ENCODE data around the gene KLHL12. TPM values are rescaled to one million over a fixed set of nuclear protein-coding genes. Genes with fewer than 3 reads are reported as not detected.

The KLHL12 gene
- total and polyA plus RNA-seq, 4 donors: 12.4 to 25.6 (median 22.5) TPM

- Histone ChIP-seq H3K9ac (ENCODE audit: insufficient read depth in 1 of 2, low read length in 2 of 2) (no peak overlapping the region), H3K27ac (ENCODE audit: low read depth in 1 of 2, low read length in 1 of 2) (no peak overlapping the region), H3K9me3 (ENCODE audit: control insufficient read depth in 4 of 4, insufficient read depth in 3 of 4, low read length in 3 of 4) (no peaks in the 10 kb centered on the region), H3K4me3 (no peak overlapping the region), H3K27me3 (ENCODE audit: control insufficient read depth in 3 of 3, insufficient read depth in 3 of 3, low read length in 2 of 3) (no peaks in the 10 kb centered on the region), H3K36me3 (ENCODE audit: control insufficient read depth in 4 of 4, insufficient read depth in 4 of 4, low read length in 4 of 4) (peaks cover 18 to 40% (median 29%) of the 10 kb centered on the region in 4 donors), H3K4me1 (ENCODE audit: control insufficient read depth in 5 of 5, insufficient read depth in 5 of 5, low read length in 5 of 5) (peaks cover 0 to 10% (median 0%) of the 10 kb centered on the region in 5 donors)
- WGBS, 2 donors: 96 to 97% methylated on average over 7 of the region's 7 CpGs
- ATAC-seq (ENCODE audit: insufficient read depth, low FRiP score) (no peak), DNase-seq (no peak)
- no peak for TF ChIP-seq CTCF (IDR thresholded peaks at IDR 0.05; ENCODE audit: control extremely low read depth, extremely low read depth)
These were observed 34.5 kb downstream of the KLHL12 start for GRCh38 chr1:202892501-202892900.

DNA sequence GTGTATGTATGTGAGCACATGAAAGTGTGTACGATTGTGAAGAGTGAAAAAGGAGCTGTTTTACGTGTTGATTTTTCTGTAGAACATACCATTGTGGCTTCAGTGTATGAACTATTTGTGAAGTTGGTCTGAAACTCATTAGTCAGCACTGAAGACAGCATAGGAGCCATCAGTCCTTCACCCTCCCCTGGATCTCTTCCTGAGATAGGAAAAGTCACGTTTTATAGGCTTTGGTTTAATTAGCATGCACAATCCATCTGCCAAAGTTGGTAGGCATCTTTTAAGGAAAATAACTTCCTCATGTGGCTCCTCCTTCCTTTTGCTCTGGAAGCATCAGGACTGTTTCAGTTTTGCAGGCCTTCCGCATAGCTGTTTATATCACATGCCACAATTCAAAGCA lies 36.6 kb downstream of the KLHL12 start:
- no peak for TF ChIP-seq CTCF (IDR thresholded peaks at IDR 0.05; ENCODE audit: control extremely low read depth, extremely low read depth)
- 85 to 87% methylated on average over 4 of the region's 4 CpGs for WGBS, 2 donors
- Histone ChIP-seq H3K27me3 (ENCODE audit: control insufficient read depth in 3 of 3, insufficient read depth in 3 of 3, low read length in 2 of 3) (no peaks in the 10 kb centered on the region), H3K9ac (ENCODE audit: insufficient read depth in 1 of 2, low read length in 2 of 2) (no peak overlapping the region), H3K4me3 (no peak overlapping the region), H3K27ac (ENCODE audit: low read depth in 1 of 2, low read length in 1 of 2) (no peak overlapping the region), H3K36me3 (ENCODE audit: control insufficient read depth in 4 of 4, insufficient read depth in 4 of 4, low read length in 4 of 4) (peaks cover 18 to 28% (median 20%) of the 10 kb centered on the region in 4 donors), H3K4me1 (ENCODE audit: control insufficient read depth in 5 of 5, insufficient read depth in 5 of 5, low read length in 5 of 5) (peaks cover 0 to 10% (median 0%) of the 10 kb centered on the region in 5 donors), H3K9me3 (ENCODE audit: control insufficient read depth in 4 of 4, insufficient read depth in 3 of 4, low read length in 3 of 4) (no peaks in the 10 kb centered on the region)
- no peak for DNase-seq
- no peak for ATAC-seq (ENCODE audit: insufficient read depth, low FRiP score)

DNA sequence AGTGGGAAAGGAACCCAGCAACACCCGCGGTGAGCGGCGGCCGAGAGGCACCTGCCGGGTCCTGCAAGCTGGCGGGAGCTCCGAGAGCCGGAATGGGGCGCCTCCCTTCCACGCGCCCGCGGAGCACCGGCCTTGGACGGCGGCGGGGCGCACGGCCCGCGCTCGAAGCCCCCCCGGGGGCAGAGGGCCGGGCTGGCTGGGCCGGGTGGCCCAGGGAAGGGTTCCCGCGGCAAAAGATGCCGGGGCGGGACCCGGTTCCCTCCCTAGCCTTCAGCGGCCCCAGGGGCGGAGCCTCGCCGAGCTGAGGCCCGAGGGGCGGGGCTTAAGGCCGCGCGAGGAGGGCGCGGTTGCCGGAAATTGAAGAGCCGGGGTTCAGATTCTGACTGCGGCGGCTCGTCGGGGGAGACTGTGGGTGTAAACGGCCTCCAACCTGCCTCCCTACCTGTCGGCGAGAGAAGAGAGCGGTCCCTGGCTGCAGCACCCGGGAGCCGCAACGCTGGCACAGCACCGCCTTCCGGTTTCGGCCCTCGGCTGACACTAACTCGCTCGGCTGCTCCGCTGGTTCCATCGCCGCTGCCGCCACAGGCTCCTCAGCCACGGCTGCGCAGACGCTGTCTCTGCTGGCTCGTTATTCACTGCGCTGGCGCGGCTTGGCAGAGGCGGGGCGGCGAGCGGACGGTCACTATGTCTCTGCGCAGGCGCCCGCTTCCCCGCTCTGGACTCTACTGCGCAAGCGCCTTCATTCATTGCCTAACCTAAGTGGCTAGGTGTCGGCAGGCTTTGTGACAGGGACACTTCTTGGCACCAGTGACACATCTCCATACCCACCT lies 38.3 kb downstream of the KLHL12 start, which contains the start of gene RABIF:
TSS of gene RABIF (minus strand) at position 619 of the 830 bp plus-strand sequence. CDS start at position 568, 51 bp downstream.
- ATAC-seq (ENCODE audit: insufficient read depth, low FRiP score): peak; percentile 95
- peak within 1 kb of the TSS; percentile 91 to 99 for H3K27ac ChIP-seq (ENCODE audit: low read depth in 1 of 2, low read length in 1 of 2)
- 0 to 1% methylated on average over 81 to 84 of the region's 84 CpGs for WGBS, 2 donors

More for the DNA sequence above, 38.3 kb downstream of the KLHL12 start, which contains the start of gene RABIF:
- peaks cover 0 to 10% (median 0%) of the 10 kb centered on the region in 5 donors for H3K4me1 ChIP-seq (ENCODE audit: control insufficient read depth in 5 of 5, insufficient read depth in 5 of 5, low read length in 5 of 5)
- peak within 1 kb of the TSS in 1 of 2 donors; percentile 71 for H3K9ac ChIP-seq (ENCODE audit: insufficient read depth in 1 of 2, low read length in 2 of 2)
- peaks cover 12 to 16% (median 13%) of the 10 kb centered on the region in 4 donors for H3K36me3 ChIP-seq (ENCODE audit: control insufficient read depth in 4 of 4, insufficient read depth in 4 of 4, low read length in 4 of 4)
- H3K9me3 ChIP-seq (ENCODE audit: control insufficient read depth in 4 of 4, insufficient read depth in 3 of 4, low read length in 3 of 4): no peaks in the 10 kb centered on the region
- peak; percentile 96 to 98 (median 97) for DNase-seq
- H3K4me3 ChIP-seq: peak within 1 kb of the TSS; percentile 79
- no peak for TF ChIP-seq CTCF (IDR thresholded peaks at IDR 0.05; ENCODE audit: control extremely low read depth, extremely low read depth)
- H3K27me3 ChIP-seq (ENCODE audit: control insufficient read depth in 3 of 3, insufficient read depth in 3 of 3, low read length in 2 of 3): no peaks in the 10 kb centered on the region
